Gastrocnemius medialis (tissue), 4 donors: Measurements from ENCODE around the gene TP63.

Experiments used
- POLR2A ChIP-seq, 2 donors: fragments of 450-650 bp; IDR thresholded peaks; one replicate each; pipeline ENCODE4 v1.6.1; 2017; ENCODE audit warnings: antibody characterized with exemption in 2 of 2, mild to moderate bottlenecking in 2 of 2, moderate library complexity in 2 of 2
- TF ChIP-seq, protein P1 (sequence below), 5 experiments: fragments of 450-650 bp in 3 of 5; fragments of 200-600 bp in 2 of 5; sonication (generic) in 2 of 5; IDR thresholded peaks in 4 of 5; conservative IDR thresholded peaks in 1 of 5; 1 replicate in 4 of 5; 2 replicates in 1 of 5; pipeline ENCODE4 v1.5.1; 2016 to 2019; ENCODE audit warnings: antibody characterized with exemption in 5 of 5, mild to moderate bottlenecking in 3 of 5, moderate library complexity in 3 of 5

DNA sequence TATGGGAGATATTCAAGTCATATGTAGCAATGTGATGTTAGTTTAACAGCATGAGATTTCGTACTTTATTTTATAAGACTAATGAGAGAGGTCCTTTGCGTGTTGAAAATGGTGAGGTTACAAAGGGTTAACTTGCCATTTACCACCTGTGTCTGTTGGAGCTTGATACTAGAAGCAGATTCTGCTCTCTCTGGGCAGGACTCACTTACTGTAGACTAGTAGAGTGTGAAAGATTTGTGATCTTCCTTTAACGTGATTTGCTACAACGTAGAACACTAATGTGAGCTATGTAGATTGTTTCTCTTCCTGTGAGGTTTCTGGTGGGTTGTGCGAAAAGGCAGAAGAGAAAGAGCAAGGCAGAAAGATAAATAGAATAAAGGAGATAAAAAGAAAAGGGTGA, 1.1 kb downstream of the TP63 start:
- TF ChIP-seq, protein P1, sequence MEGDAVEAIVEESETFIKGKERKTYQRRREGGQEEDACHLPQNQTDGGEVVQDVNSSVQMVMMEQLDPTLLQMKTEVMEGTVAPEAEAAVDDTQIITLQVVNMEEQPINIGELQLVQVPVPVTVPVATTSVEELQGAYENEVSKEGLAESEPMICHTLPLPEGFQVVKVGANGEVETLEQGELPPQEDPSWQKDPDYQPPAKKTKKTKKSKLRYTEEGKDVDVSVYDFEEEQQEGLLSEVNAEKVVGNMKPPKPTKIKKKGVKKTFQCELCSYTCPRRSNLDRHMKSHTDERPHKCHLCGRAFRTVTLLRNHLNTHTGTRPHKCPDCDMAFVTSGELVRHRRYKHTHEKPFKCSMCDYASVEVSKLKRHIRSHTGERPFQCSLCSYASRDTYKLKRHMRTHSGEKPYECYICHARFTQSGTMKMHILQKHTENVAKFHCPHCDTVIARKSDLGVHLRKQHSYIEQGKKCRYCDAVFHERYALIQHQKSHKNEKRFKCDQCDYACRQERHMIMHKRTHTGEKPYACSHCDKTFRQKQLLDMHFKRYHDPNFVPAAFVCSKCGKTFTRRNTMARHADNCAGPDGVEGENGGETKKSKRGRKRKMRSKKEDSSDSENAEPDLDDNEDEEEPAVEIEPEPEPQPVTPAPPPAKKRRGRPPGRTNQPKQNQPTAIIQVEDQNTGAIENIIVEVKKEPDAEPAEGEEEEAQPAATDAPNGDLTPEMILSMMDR (IDR thresholded peaks at IDR 0.05 in 4 of 5, conservative IDR thresholded peaks at IDR 0.05 in 1 of 5), result no peak
- TF ChIP-seq POLR2A (IDR thresholded peaks at IDR 0.05), result peak in 1 of 2 donors; percentile 42
